ENCODE measurements around the gene FOLR3. TPM values are rescaled to one million over a fixed set of nuclear protein-coding genes. Genes with fewer than 3 reads are reported as not detected.

FOLR3 gene
- total and polyA plus RNA-seq, 2 experiments from 2014 or later = 0.43 to 1.8 TPM

DNA sequence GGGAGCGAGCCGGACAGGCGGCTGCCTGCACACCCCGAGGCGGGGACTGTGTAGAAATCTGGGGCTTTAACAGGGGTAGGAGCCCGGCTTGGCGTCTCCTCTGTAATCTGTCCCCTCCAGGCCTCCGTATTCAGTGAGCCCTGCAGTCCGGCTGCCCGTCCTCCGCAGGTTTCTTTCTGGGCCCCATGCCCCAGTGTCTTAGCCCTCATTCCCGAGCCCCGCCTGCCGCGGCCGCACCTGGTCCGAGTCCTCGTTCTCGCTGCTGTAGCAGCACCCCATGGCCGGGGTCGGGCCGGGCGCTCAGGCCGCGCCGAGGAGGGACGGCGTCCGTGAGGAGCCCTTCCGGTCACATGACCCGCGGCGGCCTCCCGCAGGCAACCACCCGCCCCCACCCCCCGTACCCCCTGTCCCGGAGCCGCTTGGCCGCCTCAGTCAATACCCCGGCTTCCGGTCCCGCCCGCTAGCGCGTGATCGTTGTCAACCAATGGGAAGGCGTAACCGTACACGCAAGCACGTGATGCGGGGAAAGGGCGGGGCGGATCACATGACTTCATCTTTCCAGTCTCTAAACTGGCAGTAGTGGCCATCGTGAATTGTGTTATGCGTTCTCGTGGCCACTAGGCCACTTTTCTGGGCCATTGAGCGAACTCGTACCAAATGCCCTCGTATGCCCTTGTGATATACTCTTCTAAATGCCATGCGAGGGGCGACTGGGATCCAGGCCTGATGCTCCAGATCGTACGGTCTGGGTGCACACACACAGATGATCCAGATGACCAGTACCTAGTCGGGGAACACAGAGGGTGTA, 32.4 kb upstream of the FOLR3 start, which contains the start of gene LAMTOR1:
LAMTOR1 (minus strand) TSS at position 352 of the 808 bp plus-strand sequence; CDS start at position 279, 73 bp downstream.
- peak within 1 kb of the TSS; percentile 75 for H2AFZ ChIP-seq
- WGBS, 2 experiments (ENCODE audit: low coverage in 1 of 2, low lambda C conversion rate in 2 of 2, missing lambda C conversion rate in 2 of 2) = 4% methylated on average over 53 to 63 of the region's 64 CpGs
- H4K20me1 ChIP-seq (ENCODE audit: insufficient read depth) = no peaks in the 10 kb centered on the region
- no peaks in the 10 kb centered on the region for H3K9me3 ChIP-seq (ENCODE audit: low read depth)
- in situ Hi-C loops (cut with MboI) = no loop called here
- peak within 1 kb of the TSS; percentile 84 for H3K27ac ChIP-seq
- peaks cover 44% of the 10 kb centered on the region for H3K79me2 ChIP-seq (ENCODE audit: insufficient read depth)
- no peaks in the 10 kb centered on the region for H3K27me3 ChIP-seq (replicated peaks; ENCODE audit: insufficient read depth)
- H3K9me2 ChIP-seq (ENCODE audit: insufficient read depth) = no peaks in the 10 kb centered on the region
- H3K9ac ChIP-seq = peak within 1 kb of the TSS; percentile 94
- peaks cover 21% of the 10 kb centered on the region for H3K4me1 ChIP-seq (ENCODE audit: insufficient read depth)
- H3K4me2 ChIP-seq (ENCODE audit: unreplicated experiment) = peak within 1 kb of the TSS; percentile 94
- H3K4me3 ChIP-seq = peak within 1 kb of the TSS; percentile 97
- no peak for TF ChIP-seq EZH2 (IDR thresholded peaks at IDR 0.05; ENCODE audit: insufficient read depth, poor library complexity, severe bottlenecking)
- TF ChIP-seq EZH2phosphoT487 (IDR thresholded peaks at IDR 0.05; ENCODE audit: insufficient read depth, low read depth) = no peak
- H3K36me3 ChIP-seq (ENCODE audit: low read depth) = 0 out of 2 replicates have a peak, but pooled peaks cover 3% of the 10 kb centered on the region
- peak; percentile 100 for DNase-seq
- H3F3A ChIP-seq (ENCODE audit: insufficient read depth) = peaks cover 11% of the 10 kb centered on the region

DNA sequence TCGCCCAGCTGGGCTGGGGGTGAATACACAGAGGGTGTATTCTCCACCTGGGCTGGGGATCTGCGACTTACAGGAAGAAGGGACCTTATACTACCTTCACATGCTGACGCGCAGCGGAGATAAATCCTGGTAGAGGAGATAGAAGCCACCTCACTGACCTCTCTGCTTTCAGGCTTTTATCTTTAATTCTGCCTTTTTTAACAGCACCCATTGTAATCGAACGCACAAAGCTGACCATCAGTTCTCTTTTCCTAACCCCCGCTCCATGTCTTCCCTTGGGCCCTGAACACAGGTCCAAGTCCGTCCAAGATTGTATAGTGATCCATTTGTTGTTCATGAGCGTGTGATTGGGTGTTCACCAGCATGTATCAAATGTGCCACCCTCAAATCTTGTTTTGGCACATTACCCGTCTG, 31.8 kb upstream of the FOLR3 start:
- Histone ChIP-seq H3K27me3 (replicated peaks; ENCODE audit: insufficient read depth) (no peaks in the 10 kb centered on the region), H3K4me1 (ENCODE audit: insufficient read depth) (peaks cover 21% of the 10 kb centered on the region), H3K9me2 (ENCODE audit: insufficient read depth) (no peaks in the 10 kb centered on the region), H3F3A (ENCODE audit: insufficient read depth) (peaks cover 11% of the 10 kb centered on the region), H2AFZ (peak overlapping the region; percentile 75), H3K79me2 (ENCODE audit: insufficient read depth) (peaks cover 42% of the 10 kb centered on the region), H3K27ac (peak overlapping the region; percentile 72), H3K9me3 (ENCODE audit: low read depth) (no peaks in the 10 kb centered on the region), H3K9ac (peak overlapping the region; percentile 54), H3K36me3 (ENCODE audit: low read depth) (no peaks in the 10 kb centered on the region), H3K4me2 (ENCODE audit: unreplicated experiment) (peak overlapping the region; percentile 48), H4K20me1 (ENCODE audit: insufficient read depth) (no peaks in the 10 kb centered on the region), H3K4me3 (peak overlapping the region; percentile 52)
- WGBS, 2 experiments (ENCODE audit: low coverage in 1 of 2, low lambda C conversion rate in 2 of 2, missing lambda C conversion rate in 2 of 2) = 82 to 83% methylated on average over 11 of the region's 11 CpGs
- no peak for DNase-seq
- TF ChIP-seq EZH2 (IDR thresholded peaks at IDR 0.05; ENCODE audit: insufficient read depth, poor library complexity, severe bottlenecking) (no peak), EZH2phosphoT487 (IDR thresholded peaks at IDR 0.05; ENCODE audit: insufficient read depth, low read depth) (no peak)
- in situ Hi-C loops (cut with MboI) = no loop called here

DNA sequence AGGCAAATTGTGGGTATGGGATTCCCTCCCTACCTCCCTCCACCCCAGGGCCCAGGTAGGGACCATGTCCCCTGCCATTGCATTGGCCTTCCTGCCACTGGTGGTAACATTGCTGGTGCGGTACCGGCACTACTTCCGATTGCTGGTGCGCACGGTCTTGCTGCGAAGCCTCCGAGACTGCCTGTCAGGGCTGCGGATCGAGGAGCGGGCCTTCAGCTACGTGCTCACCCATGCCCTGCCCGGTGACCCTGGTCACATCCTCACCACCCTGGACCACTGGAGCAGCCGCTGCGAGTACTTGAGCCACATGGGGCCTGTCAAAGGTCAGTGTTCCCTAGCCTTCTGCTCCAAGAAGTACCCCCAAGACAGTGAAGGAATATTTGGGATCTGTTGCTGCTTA, 29.6 kb upstream of the FOLR3 start, which contains the start of gene TOMT:
TOMT (plus strand) TSS at position 37 of the 400 bp plus-strand sequence; CDS start at position 65, 28 bp downstream.
- in situ Hi-C loops (cut with MboI) = no loop called here

DNA sequence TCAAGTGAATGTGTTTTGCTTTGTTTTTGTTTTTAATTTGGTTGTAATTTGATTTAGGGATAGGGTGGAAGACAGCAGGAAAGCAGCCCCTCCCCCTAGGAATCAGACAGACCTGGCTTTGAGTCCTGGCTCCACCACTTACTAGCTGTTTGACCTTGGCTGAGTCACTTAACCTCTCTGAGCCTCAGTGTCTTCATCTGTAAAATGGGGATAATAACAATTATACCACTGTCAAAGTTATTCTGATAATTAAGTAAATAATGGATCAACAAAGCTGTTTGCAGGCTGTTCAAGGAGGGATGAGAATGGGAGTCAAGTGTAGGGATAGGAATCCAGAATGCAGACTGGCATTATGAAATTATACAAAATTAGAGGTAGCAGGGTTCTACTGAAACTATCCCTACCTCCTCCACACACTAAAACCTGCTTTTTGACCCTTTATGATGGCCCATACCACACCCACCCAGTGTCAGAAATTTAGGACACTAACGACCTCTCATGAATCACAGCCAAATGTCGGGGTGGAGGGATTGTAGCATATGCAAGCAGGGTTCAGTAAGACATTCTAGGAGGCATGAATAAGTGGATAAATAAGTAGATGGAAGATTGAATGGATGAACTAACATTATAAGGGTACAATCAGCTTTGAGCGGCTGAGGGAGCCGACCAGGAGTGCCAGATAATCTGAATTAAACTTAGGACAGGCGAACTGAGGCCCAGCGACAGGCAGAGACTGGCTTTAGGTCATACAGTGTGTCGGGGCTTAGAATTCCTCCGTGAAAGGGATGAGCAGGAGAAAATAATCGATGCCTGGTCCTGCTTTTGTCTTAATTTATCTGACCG, 24.0 kb upstream of the FOLR3 start:
- Histone ChIP-seq H3K4me3 (peak overlapping the region; percentile 75), H3K9me2 (ENCODE audit: insufficient read depth) (no peaks in the 10 kb centered on the region), H3K27ac (peak overlapping the region; percentile 100), H4K20me1 (ENCODE audit: insufficient read depth) (no peaks in the 10 kb centered on the region), H2AFZ (peak overlapping the region; percentile 67), H3K4me2 (ENCODE audit: unreplicated experiment) (peak overlapping the region; percentile 87), H3K79me2 (ENCODE audit: insufficient read depth) (no peaks in the 10 kb centered on the region), H3K4me1 (ENCODE audit: insufficient read depth) (peaks cover 31% of the 10 kb centered on the region), H3K36me3 (ENCODE audit: low read depth) (no peaks in the 10 kb centered on the region), H3K27me3 (replicated peaks; ENCODE audit: insufficient read depth) (no peaks in the 10 kb centered on the region), H3K9ac (peak overlapping the region; percentile 87), H3F3A (ENCODE audit: insufficient read depth) (peaks cover 36% of the 10 kb centered on the region), H3K9me3 (ENCODE audit: low read depth) (no peaks in the 10 kb centered on the region)
- DNase-seq = no peak
- TF ChIP-seq EZH2 (IDR thresholded peaks at IDR 0.05; ENCODE audit: insufficient read depth, poor library complexity, severe bottlenecking) (no peak), EZH2phosphoT487 (IDR thresholded peaks at IDR 0.05; ENCODE audit: insufficient read depth, low read depth) (no peak)
- in situ Hi-C loops (cut with MboI) = no loop called here
- 1 to 2% methylated on average over 10 of the region's 10 CpGs for WGBS, 2 experiments (ENCODE audit: low coverage in 1 of 2, low lambda C conversion rate in 2 of 2, missing lambda C conversion rate in 2 of 2)

More for the DNA sequence above, 29.6 kb upstream of the FOLR3 start, which contains the start of gene TOMT:
- Histone ChIP-seq H3K4me1 (ENCODE audit: insufficient read depth) (peaks cover 17% of the 10 kb centered on the region), H3K4me3 (no peak within 1 kb of the TSS), H3K9me2 (ENCODE audit: insufficient read depth) (no peaks in the 10 kb centered on the region), H3F3A (ENCODE audit: insufficient read depth) (peaks cover 14% of the 10 kb centered on the region), H4K20me1 (ENCODE audit: insufficient read depth) (no peaks in the 10 kb centered on the region), H3K27ac (no peak within 1 kb of the TSS), H3K9me3 (ENCODE audit: low read depth) (no peaks in the 10 kb centered on the region), H3K4me2 (ENCODE audit: unreplicated experiment) (no peak within 1 kb of the TSS), H2AFZ (no peak within 1 kb of the TSS), H3K79me2 (ENCODE audit: insufficient read depth) (peaks cover 21% of the 10 kb centered on the region), H3K27me3 (replicated peaks; ENCODE audit: insufficient read depth) (no peaks in the 10 kb centered on the region), H3K36me3 (ENCODE audit: low read depth) (no peaks in the 10 kb centered on the region), H3K9ac (no peak within 1 kb of the TSS)
- TF ChIP-seq EZH2phosphoT487 (IDR thresholded peaks at IDR 0.05; ENCODE audit: insufficient read depth, low read depth) = no peak
- TF ChIP-seq EZH2 (IDR thresholded peaks at IDR 0.05; ENCODE audit: insufficient read depth, poor library complexity, severe bottlenecking) = no peak
- WGBS, 2 experiments (ENCODE audit: low coverage in 1 of 2, low lambda C conversion rate in 2 of 2, missing lambda C conversion rate in 2 of 2) = 93 to 96% methylated on average over 14 of the region's 14 CpGs
- no peak for DNase-seq
